ENCODE data around the gene AKR7A2.
A peak's percentile ranks its signal among the peaks of the same experiment; 100 is the strongest.

Gene AKR7A2

DNA sequence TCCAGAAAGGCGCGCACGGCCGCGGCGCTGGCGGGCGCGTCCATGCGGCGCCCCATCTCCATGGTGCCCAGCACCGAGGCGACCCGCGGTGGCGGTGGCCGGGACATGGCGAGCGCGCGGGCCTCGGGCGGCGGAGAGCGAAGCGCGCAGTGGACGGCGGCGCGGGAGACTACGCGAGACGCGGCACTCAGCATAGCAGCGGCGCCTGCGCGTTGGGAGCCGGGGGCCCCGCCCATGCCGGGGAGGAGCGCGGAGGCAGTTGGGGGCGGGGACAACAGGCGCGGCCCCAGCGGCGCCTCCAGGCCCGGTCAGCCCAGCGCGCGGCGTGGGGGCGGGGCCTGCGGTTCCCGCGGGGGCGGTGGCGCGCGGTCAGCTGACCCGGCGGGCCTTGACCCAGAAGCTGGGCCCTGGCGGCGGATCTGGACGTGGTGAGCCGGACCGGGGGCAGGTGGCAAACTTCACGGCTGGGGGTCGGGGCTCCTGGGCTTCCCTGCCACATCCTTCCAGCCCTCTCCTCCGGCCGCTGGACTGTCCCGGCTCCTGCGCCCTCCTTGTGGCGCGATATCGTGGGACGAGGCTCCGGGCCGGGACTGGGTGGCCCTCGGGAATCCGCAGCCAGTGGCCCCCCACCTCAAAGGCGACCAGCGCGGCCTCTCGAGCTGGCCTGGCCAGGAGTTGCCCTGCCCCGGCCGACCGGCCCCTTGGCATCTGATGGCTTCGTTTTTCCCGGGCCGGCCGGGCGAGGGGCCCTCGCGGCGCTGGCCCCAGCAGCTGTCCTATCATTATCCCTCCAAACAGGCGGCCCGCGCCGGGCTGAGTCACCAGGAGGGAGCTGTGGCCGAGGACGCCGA, at the start of gene AKR7A2, which contains the start of gene SLC66A1:
AKR7A2 (minus strand) TSS at position 214 of the 851 bp plus-strand sequence; CDS start at position 194, 20 bp downstream.
SLC66A1 (plus strand) TSS at position 396 of the 851 bp plus-strand sequence. CDS start 5,352 bp downstream, outside the sequence.
- peak; percentile 52 for DNase-seq

DNA sequence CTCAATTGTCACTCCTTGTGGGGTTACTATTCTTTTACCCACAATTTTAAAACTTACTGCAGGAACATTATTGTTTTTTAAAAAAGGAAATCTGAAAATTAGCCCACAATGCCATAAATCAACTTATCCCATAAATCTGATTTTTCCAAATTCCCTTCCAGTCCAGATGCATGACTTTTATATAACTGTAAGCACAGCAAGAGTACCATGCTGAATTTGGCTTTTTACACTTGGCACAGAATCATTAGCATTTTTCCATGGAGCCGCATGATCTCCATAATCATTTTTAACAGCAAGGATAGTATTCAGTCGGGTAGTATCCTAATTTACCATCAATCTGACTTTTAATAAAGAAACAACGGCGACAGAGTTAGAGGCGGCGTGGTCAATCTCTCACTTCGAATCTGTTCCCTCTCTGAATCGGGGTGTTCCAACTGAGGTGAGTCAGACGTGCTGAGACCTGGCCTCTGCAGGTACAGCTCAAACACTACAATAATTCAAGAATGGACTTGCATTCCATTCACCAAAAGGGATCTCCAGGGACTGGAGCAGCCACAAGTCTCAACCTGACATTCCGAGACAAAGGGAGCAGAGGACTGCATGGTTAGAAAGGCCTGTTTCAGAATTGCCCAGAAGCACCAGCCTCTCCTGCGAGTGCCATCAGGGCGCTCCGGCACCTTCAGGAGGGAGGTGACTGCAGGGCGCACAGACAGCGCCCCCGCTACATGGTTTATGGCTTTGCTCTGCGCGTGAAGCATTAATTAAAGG, 49.1 kb upstream of the AKR7A2 start:
- DNase-seq, result no peak

DNA sequence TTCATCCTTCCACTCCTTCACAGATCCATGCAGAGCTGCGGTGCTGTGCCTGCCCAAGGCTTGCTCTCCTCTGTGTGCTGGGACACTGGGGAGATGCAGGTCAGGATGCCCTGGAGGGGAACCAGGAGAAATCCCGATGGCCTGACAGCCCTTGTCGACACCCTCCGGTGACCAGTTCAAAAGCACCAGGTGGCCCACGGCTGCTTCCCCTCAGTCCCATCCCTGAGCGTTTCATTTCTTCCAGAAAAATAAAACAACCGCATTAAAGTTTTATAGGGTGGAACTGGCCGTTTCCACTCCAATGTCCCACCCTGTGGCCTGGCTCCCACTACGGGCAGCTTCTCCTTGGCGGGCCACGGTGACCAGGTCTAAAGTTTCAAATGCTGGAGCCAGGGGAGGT, 48.5 kb upstream of the AKR7A2 start:
- no peak for DNase-seq

DNA sequence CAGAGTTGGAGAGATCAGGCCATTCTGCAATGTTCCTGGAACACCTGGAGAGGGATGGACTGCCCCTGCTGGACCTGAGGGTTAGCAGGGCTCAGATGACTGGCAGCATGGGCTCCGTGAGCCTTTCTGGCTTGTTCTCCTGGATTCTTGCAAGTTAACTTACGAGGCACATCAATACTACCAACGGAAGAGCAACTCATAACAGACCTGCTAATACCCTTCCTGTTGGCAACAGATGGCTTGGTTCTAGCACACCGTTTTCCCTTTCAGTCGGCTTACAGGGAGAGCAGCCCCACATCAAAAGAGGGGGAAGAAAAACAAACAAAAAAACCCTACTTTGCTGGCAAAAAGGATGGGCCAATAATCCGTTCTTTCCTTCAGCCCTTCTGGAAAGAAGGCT, 48.1 kb upstream of the AKR7A2 start:
- DNase-seq, result no peak

DNA sequence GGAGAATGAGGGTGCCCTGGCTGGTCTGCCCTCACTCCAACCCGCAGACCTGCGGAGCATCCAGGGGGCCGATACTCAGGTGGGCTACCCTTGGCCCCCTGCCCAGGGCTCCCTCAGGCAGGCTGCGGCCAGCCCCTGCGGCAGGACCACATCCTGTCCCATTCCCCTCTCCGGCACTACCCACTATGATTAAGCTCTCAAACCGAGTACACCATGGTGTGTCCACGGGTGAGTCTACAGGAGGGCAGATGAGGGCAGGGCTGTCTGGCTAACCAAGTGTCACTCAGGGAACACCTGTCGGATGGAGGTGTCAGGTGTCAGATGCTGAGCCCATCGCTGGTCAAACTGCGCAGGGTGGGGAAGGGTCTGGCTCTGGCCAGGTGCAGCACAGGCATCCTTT, 47.4 kb upstream of the AKR7A2 start:
- no peak for DNase-seq

DNA sequence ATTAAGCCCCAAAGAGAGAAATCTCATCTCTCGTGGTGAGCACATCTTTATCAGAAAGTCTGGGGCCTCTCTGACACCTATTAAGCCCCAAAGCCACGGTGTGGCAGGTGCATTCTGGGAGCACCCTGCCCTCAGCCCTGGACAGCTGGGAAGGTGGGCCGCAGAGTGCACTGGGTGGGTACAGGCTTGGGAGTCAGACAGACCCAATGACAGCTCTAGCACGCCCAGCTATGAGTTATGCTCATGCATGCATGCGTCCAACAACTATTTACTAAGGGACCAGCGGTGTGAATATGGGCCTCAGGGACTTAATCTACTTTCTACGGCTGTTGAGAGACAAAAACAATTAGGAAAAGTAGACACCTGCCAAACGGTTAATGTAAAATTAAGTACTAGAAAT, 46.8 kb upstream of the AKR7A2 start:
- no peak for DNase-seq

DNA sequence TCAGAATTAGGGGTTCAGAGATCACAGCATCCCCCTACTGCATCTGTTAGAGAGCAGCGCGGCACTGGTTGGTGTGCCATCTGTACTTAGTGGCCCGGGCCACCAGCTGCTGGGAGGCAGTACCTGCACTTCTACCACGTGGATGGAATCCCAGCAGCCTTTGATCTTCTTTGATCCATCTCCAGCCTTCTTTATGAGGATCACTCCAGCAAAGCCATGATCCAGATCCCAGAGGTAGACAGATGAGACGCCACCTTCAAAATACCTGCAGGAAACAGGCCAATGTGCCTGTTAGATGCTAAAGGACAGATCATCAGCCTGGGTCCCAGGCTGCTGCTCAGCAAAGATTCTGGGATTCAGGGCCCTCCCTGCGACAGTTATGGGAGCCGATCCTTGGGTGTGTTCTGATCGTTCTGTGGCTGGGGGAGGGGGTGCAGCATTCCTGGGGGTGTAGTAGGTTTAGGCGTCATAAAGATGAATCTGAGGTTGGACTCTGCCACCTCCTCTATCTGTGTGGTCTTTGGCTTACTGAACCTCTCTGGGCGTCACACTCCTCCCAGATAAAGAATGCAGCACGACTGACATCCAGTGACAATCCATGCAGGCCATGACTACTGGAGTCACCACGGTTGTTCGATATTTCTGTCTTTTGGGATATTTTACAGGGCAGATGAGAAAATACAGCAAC, 45.5 kb upstream of the AKR7A2 start:
- DNase-seq, result no peak

DNA sequence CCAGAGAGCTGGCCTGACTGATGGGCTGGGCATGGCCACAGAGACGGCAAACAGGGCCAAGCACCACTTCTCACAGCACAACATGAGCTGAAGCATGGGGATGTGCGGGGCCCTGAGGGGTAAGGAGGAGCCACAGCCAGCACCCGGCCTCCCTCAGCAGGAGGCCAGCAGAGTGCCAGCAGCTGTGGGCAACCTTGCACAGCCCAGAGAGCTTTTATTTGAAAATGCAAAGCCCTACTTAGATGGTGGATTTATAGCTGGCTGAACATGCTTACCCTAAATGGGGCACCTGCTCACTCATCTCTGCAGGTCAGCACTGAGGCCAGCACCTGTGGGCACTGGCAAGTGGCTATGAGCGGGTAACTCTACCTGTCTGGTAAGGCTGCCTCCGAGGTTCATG, 44.3 kb upstream of the AKR7A2 start:
- no peak for DNase-seq

DNA sequence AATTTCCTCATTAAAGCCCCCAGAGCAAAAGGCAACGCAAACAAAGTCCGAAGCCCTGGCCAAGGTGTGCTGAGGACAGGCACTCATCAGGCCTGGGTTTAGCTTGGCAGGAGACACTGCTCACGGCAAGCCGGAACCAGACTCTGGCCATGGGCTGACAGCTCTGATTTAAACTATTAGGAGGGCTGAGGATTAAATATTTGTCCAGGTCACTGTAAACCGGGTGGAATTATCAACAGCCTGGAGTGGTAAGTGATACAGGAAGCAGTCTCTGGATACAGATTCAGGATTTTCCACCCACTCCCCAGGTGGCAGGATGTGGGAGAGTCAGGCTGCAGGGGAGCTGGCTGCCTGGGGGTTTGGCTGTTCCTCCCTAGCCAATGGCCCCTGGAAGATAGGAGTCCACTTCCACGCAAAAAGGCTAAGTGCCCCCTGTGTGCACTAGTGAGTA, 42.6 kb upstream of the AKR7A2 start:
- DNase-seq, result no peak

DNA sequence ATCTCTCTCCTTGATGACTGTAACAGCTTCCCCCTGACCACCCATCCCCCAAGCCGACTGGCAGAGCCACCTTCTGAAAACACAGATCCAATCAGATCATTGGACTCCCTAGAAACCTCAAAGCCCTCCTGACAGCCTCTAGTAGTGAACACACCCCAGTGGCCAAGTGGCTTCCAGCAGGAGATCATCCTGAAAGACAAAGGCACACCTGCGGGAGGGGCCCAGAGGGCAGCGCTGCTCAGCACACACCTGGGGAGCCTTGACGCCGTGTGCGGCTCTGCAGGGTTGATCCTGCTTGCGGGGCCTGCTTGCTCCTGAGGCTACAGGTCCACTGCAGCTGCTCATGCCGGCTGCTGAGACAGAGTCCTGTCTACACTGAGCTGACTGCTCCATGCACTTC, 41.7 kb upstream of the AKR7A2 start:
- DNase-seq, result no peak

DNA sequence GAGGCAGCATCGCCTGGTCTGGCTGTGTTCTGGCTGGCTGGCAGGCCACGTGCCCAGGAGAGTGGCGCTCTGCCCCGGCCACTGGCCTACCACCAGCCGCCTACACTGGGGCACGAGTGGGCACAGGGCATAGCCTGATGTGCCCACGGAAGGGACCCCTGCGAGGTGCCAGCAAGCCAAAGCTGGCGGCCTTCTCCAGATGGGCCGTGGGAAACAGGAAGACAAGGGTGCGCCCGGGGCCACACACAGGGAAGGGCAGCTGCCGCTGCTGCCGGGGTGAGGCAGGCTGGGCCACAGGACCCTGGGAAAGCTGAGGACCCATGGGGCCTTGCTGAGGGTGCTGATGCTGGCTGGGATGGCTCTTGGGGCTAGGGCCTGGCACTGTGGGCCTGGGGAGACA, 40.9 kb upstream of the AKR7A2 start:
- no peak for DNase-seq

DNA sequence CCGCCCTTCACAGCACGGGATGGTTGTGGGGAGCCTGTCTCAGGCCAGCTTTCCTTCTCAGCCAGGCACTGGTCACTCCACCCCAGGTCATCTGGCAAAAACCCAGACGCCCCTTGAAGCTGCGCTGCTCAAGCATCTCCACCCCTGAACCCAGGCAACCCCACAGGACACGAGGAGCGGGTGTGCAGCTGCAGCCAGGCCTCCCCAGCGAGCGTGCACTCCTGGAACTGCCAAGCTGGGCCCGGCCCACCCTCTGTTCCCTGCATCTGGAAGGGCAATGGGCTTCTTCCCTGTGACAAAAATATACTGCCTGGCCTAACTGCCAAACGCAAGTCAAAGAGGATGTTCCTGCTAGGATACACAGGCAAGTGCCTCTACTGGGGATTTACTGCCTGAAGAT, 39.9 kb upstream of the AKR7A2 start:
- no peak for DNase-seq

DNA sequence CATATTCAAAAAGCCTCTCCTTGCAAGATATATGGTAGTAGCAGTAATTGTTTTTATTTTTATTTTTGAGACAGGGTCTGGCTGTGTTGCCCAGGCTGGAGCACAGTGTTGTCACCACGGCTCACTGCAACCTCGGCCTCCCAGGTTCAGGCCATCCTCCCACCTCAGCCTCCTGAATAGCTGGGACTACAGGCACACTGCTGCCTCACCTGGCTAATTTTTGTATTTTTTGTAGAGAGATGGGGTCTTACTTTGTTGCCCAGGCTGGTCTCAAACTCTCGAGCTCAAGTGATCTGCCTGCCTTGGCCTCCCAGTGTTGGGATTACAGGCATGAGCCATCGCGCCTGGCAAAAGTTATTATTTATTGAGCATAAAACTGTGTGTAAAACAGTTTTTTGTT, 38.6 kb upstream of the AKR7A2 start:
- no peak for DNase-seq

DNA sequence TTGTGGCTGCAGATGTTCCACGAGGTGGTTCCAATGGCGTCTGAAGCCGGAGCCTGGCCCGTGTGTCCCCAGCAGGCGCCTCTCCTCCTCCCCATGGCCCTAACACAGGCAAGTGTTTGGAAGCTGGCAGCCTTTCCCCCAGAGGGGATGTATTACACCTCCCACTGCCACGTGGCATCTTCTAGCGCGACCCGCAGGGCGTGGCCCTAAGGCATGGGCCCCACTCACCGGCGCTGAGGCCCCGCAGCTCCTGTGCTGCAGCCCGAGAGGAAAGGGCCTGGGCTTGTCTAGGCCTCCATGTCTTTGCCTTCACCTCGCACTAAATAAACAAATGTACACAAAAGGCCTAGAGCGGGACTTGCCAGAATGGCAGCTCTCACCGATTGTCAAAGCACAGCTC, 38.1 kb upstream of the AKR7A2 start:
- no peak for DNase-seq

DNA sequence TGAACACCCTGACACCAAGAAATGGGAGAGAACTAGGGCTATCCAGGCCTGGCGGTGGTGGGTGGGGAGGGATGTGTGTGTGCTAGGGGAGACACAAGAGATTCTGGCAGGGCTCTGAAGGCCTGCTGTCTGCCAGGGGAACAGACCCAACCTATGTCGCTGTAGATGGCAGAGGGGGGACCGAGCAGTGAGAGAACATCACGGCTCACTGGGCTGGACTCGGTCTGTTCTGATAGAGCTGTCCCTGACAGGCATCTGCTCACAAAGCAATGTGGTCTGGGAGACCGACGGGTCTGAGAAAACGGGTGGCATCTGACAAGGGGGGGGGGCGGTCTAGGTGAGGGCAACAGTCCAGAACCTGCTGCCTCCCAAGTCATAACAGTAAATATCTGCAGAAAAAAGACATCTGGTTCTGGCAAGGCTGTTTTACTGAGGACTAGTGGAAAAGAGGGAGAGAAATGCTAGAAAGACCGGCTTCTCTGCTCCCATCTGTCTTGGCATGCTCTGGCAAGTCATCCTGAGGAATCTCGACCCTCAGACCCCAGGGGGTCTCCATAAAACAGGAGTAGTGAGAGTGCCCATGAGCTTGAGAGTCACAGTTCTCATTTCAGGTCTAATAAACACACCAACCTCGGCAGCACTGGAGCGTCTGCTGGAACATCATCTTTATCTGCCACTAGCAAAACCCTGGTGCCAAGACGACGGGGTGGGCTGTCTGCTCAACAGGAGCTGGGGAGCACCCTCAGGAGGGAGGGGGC, 36.7 kb upstream of the AKR7A2 start:
- DNase-seq, result peak; percentile 15

DNA sequence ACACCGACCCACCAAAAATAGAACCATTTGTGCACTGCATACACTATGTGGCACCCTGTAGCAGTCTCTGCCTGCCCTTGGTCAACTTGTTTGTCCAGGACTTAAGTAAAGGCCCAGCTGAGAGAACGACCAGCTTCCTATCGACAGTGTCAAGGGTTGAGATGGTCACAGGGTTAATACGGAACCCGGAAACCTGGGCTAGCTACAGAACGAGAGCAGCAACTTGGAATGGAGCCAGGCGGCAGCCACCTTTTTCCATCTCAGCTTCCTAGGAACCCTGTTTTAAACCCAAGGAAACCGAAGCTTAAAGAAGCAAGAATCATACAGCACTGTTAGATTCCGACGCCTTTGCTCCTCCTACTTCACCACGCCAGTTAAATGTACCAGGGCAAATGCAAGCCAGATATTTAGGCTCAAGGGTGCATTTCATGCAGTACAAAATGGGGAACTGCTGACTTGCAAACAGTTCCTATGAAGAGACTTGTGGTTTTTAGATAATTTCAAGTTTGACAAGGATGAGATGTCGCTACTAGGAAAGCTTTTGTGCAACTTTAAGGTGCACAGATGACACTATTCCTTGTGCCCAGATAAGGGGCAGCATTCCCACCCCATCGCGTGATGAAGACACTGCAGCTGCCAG, 35.7 kb upstream of the AKR7A2 start:
- DNase-seq, result no peak

DNA sequence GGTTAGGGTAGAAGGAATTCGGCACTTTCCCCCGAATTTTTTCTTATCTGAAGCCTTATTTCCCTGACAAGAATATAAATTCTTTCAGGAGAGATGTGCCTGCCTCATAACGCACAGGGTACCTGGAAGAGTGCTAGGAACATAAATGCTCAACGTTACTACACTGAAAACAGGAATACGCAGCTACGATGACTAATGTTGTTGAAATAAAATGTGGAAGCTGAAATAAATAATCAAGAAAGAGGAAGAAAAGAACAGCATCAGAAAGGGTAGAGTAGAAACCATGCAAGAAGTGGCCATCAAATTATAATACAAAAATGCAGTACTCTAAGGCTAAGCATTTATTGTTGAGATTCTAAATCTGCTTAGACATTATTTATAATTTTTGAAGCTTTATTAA, 34.1 kb upstream of the AKR7A2 start:
- no peak for DNase-seq

DNA sequence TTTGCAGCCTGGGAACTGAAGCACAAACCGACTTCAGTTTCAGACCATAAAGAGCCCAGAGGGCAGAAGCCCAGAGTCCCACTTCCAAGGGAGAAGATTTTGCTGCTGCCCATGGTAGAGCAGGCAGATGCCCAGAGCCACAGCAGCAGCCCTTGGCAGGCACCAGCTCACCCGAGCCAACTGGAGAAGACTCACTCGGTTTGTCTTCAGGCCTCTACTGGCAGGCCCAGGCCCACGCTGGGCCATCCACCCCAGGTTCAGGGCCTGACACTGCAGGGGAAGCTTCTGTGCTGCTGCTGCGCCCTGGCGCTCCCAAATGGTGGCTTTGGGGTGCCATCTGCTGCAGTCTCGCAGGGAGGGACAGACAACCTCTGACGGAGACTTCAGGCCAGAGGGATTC, 33.4 kb upstream of the AKR7A2 start:
- DNase-seq, result no peak

DNA sequence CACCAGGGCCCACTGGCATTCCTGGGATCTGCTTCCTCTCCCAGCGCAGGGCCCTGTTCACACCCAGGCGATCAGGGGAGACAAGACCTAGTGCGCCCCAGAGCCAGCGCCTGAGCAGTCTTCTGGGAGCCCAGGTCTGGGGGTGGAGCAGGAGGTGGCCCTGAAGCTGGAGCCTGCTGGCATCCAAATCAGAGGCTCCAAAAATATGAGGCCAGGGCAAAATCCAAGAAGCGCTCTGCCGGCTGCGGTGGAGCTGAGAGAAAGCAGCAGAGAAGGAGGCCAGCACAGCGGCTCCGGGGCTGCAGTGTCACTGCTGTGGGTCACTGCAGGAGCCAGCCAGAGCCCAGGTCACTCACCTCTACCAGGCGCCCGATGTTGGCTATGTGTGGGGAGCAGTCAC, 32.9 kb upstream of the AKR7A2 start:
- no peak for DNase-seq

DNA sequence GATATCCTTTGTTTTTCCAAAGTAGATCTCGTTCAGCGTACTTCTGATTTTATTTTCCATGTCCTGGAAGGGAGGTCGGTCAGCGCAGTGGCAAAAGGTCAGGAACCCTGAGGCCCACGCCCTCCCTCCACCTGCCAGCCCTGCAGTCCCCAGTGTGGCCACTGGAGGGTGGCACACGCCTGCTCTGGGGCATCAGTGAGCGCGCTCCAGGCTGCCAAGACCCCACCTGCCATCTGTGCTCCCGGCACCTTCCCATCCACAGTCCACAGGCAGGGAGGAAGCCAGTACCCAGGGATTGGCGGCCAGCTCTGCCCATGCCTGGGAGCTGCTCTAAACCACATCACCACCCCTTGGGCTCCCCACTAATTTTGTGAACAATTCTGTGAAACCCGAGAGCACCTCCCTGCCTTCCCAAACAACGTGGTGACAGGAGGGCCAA, 32.4 kb upstream of the AKR7A2 start:
- peak; percentile 46 for DNase-seq

DNA sequence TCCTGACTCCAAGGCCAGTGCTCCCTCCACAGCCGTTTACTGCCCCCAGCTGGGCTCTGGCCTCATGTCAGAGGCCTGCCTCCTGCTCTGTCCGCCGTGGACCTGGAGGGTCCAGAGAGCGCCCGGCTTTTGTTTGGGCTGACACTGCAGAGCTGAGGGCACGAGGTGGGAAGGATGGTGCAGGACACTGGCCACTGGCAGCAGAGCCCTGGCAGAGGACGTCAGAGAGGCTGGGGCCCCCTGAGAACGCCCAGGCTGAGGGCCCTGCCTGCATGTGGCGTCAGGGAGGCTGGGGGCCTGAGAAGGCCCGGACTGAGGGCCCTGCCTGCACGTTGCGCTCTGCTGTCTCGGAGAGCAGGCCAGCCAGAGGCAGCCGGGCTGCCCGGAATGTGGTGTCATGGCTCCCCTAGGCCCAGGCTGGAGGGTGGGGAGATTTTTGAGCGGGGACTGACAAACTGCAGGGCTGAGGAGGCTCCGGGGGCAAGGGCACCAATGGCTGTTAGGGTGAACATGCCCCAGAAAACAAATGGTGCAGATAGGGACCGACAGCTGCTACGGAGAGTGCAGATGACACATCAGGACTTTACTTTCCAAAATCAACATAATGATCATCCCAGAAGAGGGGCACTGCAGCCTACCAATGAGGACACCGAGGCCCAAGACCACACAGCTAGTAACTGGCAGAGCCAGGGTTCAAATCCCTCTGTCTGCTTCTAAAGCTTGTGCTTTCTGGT, 31.8 kb upstream of the AKR7A2 start:
- DNase-seq, result no peak
